T-helper 1 cell treated with Interleukin-12 subunit alpha and Interleukin-12 subunit beta and Interleukin-4 antibody, amounts not matched to agents 30 ng/mL and 1 ng/mL, for 36 hours (primary cell): ENCODE results near the gene HTR1E. TPM values are rescaled to one million over a fixed set of nuclear protein-coding genes. Genes with fewer than 3 reads are reported as not detected.
"Not testable (repeated sequence)": the region's sequence is repeated elsewhere in the genome, so short reads cannot be mapped to it uniquely, and the experiment has no call there.

Source experiments
- intact Hi-C: fragments of 100-400 bp; cut with micrococcal nuclease; formaldehyde crosslinking; loops from one replicate; pipeline ENCODE4 v1.15.1; 2024
- total RNA-seq: library from RNA; stranded (reverse); gene quantifications from 2 replicates; pipeline ENCODE4 v1.2.3, GENCODE V29; 2022

HTR1E gene, protein sequence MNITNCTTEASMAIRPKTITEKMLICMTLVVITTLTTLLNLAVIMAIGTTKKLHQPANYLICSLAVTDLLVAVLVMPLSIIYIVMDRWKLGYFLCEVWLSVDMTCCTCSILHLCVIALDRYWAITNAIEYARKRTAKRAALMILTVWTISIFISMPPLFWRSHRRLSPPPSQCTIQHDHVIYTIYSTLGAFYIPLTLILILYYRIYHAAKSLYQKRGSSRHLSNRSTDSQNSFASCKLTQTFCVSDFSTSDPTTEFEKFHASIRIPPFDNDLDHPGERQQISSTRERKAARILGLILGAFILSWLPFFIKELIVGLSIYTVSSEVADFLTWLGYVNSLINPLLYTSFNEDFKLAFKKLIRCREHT
- not detected in 2 replicates for total RNA-seq

DNA sequence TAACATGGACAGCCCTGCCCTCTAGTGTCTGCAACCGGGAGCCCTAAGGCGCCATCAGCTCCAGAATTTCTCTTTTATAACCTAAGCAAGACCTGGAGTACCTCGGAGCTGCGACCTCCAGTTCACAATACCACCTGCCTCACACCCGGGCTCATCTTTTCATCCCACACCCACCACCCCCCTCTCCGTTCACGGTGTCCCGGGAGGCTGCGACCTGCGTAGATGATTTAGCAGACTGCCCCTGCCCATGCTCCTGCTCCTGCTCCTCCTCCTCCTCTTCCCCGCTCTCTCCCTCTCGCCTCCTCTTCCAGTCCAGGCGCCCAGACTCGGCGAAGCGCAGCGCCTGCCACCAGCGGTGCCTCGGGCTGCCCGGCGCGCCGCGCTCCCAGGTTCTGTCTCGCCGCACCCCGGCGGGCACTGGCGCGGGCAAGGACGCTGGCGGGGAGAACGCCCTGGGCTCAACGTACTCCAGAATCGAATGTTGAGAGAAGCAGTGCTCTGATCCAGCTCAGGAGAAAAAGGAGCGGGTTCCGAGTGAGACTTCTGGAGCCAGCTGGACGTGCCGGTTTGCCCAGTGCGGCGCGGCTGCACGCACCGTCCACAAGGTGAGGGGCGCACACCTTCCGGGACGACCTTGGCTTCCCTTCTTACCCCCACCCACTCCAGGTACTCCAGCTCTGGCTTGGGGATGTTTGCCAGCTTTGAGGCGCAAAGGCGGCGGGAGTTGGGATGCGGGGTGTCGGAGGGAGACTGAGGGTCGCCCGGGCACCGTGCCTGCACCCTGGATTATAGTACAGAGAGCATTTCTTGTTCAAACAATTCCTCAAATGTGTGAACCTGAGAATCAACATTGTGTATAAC is at the start of gene HTR1E:
Gene HTR1E (plus strand): TSS at position 310 of the 861 bp plus-strand sequence. CDS start 77,807 bp downstream, outside the sequence.
- intact Hi-C loops, result loop anchor here (5.0 kb wide), 1 partner anchor 1015 kb away; no protein-coding TSS in a partner anchor

DNA sequence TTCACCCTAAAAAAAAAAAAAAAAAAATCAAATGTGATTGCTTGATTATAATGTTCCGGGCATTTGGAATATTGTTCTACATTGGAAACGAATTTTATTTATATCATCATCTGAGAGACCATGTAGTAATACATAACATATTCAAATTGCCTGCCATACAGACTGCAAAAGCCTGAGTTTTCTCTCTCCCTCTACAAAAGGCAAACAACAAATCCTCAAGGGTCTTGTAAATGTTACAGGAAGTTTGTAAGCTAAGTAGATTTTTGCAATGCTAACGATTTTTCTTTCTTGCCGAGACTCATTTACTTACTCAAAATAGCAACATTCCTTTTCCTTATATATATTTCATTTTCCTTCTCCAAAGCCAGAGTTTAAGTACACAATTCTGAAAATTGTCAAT is 49.0 kb upstream of the HTR1E start:
- intact Hi-C loops, result no loop called here

DNA sequence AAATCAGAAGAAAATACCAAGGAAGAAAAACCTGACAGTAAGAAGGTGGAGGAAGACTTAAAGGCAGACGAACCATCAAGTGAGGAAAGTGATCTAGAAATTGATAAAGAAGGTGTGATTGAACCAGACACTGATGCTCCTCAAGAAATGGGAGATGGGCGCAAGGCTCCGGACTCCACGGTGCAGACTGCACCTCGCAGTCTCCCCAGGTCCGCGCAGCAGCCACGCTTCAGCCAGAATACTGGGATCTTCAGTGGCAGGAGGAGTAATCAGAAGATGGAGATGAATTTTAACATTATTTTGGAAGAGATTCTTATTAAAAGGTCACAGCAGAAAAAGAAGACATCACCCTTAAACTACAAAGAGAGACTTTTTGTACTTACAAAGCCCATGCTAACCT is 40.1 kb upstream of the HTR1E start:
- intact Hi-C loops, result not testable (repeated sequence)

DNA sequence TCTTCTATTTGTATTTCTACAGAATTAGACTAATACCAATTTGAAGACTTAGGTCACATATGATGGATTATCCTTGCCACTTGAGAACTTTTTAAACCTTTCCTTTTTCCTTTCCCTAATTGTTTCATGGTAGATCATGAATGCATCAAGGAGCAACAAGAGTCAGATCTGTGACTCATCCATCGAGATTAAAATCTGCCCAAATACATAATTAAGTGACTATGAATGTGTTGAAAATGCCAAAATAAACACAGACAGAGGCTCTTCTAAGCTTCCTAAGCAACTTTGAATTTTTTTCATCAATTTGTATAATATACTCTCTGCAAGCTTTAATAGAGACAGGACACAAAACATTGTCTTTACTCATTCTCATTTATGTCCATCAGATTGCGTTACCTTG is 23.5 kb upstream of the HTR1E start:
- intact Hi-C loops, result no loop called here

DNA sequence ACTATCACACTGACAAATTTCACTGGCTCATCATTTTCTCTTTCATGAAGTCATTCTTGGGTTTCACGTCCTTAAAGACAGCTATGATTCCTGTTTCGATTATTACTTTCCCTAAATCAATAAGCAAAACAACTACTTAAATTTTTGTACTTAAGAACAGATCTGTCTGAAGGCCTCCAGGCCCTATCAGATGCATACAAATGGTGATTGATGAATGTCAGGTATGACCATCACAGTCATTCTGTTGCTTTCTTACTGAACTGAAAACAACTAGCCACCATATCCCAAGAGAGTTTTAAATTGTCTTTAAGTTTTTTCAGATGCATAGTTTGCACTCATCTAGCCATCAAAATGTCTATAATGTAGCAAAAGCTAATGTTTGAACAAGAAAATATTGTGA is 20.9 kb upstream of the HTR1E start:
- intact Hi-C loops, result no loop called here

DNA sequence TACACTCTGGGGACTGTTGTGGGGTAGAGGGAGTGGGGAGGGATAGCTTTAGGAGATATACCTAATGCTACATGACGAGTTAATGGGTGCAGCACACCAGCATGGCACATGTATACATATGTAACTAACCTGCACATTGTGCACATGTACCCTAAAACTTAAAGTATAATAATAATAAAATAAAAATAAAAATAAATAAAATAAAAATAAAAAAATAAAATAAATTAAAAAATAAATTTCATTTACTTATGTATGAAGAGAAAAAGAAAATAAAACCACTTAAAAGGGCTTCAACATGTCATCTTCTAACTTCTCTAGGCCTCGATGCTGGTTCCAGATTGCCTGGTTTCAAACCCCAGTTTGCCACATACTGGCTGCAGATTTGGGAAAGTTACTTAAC is 10.2 kb upstream of the HTR1E start:
- intact Hi-C loops, result not testable (repeated sequence)

DNA sequence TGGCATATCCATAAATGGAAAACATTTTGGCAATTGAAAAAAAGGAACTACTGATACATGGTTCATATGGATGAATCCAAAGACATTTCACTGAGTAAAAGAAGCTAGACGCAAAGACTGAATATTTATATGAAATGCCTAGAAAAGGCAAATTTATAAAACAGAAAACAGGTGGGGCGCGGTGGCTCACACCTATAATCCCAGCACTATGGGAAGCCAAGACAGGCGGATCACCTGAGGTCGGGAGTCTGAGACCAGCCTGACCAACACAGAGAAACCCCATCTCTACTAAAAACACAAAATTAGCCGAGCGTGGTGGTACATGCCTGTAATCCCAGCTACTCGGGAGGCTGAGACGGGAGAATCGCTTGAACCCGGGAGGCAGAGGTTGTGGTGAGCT is 9.5 kb upstream of the HTR1E start:
- intact Hi-C loops, result not testable (repeated sequence)

DNA sequence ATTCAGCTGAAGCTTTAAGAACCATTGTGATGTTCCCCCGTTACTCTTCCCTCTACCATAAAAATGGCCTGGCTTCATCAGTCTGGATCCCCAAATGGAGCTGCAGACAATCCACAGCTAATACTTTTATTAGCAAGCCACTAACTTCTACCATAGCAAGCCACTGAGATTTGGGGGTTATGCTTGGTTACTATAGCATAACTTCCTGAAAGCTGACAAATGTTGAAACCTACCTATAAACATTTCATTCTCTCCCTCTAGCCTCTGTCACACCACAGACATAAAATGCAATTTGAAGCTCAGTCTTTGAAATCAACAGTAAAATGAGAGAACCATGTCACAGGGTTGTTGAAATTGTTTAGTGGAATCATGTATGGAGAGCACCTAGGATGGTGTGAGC is 3.0 kb upstream of the HTR1E start:
- intact Hi-C loops, result no loop called here

DNA sequence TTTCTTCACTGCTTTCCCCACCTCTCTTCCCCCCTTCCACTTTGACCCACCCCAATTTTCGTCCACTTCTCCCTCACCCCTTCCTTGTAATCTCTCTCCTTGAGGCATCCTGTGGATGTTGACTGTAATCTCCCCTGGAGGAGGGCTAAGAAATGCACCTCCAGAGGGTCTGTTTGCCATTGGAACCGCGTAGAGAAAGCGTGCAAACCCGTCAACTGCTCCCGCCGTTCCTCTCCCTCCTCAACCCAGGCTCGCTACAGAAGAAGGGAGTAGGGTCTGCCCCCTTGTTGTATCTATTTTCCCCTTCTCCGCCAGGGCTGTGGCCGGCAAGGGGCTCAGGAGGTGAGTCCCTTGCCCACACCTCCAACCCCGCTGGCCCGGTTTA is 502 bp upstream of the HTR1E start:
- intact Hi-C loops, result loop anchor here (5.0 kb wide), 1 partner anchor 1015 kb away; no protein-coding TSS in a partner anchor

DNA sequence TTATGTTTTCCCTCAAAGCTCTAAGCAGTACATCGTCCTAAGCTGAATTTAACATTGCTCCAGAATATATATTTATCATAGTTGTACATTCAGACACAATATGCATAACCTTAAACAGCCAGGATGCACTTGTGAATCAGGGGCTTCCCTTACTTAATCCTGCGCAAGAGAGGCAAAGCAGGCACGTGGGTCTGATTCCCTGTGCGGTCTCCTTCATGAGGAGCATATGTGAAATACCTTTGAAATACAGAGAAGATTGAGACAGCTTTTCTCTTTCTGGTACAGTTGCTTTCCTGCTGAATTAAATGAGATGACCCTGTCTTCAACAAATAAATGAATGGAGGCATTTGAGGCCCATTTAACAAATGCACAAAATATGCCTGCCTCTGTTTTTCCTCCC is 1.5 kb downstream of the HTR1E start:
- intact Hi-C loops, result loop anchor here (5.0 kb wide), 1 partner anchor 1017 kb away; no protein-coding TSS in a partner anchor

DNA sequence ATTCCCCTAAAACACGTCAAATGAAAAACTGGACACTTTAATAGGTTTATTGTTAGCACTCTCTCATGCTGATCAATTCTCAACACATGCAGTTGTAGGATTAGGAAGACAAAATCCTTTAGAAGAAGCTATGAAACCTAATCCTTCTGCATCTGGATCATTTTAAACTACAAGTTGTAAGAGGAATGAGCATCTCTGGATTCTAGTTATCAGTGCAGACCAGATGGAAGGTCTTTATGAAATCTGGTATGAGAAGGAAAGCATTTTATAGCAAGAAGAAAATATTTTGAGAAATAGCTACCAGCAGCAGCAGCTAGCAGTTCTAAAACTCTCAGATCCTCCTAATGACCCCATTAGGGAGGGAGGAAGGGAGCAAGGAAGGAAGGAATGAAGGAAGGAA is 4.1 kb downstream of the HTR1E start:
- intact Hi-C loops, result no loop called here

DNA sequence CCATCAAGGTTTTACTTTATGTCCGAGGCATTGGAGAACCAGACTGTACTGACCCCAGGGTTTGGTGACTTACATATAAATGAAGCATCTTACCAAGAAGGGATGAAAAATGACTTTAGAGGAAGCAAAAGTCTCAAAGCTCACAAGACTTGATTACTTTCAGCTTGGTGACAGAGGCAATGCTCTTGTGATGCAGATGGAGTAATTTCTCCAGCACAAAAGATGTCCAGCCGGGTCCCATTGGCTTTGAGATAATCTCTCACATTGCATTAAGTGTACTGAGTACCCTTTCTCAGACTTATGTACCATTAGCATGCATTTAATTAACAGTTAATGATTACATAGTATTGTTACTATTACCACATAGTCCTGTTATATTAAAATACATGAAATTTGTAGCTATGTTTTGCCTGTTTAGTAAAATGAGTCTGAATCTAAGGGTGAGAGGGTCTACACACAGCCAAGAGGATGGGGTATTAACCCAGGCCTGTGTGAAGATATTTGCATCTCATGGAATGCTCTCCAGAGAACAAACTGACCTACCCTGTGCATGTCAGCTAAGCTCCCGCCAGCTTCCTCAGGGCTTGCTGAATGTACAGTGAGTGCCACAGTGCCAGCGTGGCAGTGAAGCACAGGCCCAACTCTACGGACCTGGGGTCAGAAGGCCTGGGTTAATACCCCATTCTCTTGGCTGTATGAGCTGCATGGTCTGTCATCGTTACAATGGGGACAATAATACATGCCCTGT is 5.6 kb downstream of the HTR1E start:
- intact Hi-C loops, result no loop called here

DNA sequence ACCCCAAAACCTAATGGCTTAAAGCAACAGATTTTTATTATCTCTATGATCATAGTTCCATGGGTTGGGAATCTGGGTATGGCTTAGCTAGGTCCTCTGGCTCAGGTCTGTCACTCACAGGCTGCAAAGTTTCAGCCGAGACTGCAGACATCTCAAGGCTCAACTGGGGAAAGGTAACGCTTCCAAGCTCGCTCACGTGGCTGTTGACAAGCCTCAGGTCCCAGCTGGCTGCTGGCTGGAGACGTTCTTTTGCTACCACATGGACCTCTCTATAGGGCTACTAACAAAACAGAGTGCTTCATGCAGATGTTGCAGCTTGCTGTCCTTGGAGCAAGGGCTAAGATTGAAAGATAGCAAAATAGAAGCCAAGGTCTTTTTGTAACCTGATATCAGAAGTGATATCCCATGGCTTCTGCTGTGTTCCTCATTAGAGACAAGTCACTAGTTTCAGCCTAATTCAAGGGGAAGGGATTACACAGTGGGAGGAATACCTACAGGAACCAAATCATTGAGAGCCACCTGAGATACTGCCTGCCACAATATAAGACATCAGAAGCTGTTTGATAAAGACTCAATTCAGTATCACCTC is 6.6 kb downstream of the HTR1E start:
- intact Hi-C loops, result no loop called here

DNA sequence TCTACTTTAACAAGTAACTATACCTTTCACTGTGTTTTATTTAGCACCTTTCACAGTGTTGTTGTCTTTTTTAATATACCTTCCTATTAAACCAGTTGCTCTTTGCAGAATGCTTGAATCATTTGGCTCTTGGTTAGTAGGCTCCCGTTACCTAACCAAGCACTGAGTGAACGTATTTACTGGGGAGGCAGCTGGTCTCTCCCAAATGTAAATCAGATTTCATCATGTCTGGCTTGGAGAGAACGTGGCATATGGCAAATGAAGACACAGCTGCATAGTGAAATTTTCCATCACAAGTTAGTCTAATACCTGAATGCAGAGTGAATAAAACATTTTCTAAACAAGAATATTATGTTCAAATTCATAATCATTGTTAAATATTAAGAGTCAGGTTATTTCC is 12.4 kb downstream of the HTR1E start:
- intact Hi-C loops, result no loop called here

DNA sequence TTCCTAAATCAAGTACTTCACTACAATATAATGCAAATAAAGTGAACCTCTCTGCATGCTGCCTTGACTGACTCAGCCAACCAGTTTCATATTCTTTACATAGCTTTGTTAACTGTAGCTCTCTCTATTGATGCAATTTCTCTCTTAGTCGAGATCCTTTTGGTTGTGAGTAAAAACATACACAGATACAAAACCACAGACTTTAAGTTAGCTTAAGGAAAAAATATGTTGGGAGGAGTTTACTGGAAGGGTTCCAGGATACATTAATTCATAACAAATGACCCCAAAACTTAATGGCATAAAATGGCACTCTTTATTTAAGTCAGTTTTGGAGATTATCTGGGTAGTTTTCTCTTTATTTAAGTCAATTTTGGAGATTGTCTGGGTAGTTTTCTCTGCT is 15.7 kb downstream of the HTR1E start:
- intact Hi-C loops, result no loop called here

DNA sequence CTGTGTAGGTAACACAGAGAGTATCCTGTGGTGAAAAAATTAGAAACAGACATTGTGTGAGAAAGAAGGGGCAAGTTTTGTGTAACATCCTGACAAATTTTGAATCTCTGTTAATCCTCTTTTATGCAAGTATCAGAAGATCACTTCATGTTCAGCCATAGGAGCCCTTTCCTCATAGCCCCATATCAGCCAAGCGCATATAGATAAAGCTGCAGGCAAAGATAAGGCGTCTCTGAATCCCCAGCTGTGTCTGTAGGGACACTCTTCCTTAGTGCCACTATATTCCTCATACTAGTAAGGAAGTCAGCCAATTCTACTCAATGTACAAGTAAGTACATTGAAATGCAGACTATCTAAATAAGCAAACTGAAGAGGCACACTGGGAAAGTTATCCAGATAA is 22.3 kb downstream of the HTR1E start:
- intact Hi-C loops, result no loop called here

DNA sequence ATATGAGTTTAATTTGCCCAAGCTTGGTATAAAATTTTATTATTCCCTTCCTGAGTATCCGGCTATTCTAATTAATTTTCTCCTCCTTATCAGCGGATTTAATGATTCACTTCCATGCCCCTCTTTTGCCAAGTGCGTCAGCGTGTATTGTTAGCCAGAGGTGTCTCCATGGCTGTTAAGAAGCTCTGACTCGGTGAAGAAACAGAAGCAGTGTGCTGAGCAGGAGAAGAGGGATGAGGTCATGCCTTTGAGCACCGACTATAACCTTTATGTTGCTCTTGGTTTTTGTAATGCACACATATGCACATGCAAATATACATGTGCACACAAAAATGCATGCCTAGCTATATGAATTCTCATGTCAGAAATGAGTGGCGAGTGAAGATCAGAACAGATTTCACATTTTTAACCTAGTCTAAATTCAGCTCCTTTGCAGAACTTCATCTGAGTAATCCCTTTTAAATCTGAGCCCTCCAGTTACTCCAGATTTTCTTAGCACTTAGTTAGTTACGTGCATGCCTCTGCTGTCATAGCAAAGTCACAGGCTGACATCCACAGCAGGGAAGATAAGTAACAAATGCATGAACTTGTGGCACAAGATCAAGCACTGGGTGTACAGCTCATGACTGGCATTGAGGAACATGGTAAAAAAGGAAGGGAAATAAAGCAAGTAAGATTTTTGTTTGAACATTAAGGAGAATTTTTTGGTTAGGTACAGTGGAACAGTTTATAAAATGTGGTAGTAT is 24.3 kb downstream of the HTR1E start:
- intact Hi-C loops, result no loop called here

DNA sequence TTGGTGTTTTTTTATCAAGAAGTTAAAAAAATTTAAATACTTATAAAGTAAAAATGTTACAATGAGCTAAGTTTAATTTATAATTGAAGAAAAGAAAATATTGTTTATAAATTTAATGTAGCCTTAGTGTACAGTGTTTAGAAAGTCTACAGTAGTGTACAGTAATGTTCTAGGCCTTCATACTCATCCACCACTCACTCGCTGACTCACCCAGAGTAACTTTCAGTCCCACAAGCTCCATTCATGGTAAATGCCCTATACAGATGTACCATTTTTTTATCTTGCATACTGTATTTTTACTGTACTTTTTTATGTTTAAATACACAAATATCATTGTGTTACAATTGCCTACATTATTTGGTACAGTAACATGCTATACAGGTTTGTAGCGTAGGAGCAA is 26.0 kb downstream of the HTR1E start:
- intact Hi-C loops, result no loop called here

DNA sequence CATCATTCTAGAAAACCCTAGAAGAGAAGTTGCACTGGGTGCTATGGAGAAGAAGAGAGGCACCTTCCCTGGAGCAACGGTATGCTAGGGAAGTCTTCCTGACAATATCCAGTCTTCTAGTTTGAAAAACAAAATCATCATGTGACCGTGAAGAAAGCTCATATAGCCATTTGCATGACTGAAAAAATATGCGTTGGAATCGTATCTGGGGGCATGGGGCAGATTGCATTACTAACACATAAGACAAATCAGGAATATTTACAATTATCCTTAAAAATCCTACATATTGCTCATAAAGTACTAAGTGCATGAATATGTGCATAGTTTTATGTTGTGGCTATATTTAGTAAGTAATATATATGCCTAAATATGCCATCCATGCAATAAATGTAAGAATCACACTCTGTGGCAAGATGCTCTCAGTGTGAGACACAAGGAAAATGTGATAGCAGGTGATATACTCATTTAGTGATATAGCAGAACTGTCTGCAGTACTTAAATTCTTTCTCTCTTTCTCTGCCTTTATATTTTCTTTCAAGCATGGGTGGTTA is 26.8 kb downstream of the HTR1E start:
- intact Hi-C loops, result no loop called here

DNA sequence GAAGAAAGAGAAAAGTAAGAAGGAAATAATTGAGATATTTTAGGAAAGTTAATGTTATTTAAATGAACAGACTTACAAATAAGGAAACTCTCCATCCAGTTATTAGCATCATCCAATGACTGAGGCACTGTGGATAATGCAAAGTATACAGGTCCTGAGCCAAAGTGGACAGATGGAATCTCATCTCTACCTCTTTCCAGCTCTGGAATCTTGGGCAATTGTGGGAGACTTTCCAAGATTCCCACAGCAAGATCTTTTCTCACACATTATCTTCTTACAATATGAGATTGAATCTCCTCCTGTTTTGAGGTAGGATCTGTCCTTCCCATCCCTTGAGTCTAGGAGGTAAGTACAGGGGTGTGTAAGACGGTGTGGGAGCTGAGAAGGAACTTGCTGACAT is 28.9 kb downstream of the HTR1E start:
- intact Hi-C loops, result no loop called here
